OCI-LY1 (cell line): ENCODE data around the gene SS18L1.

Experiments
- H2AFZ ChIP-seq: fragments of 200-600 bp; sonication (generic), shearing (Covaris generic); 2 replicates; pipeline ENCODE4 v1.6.0; 2014; ENCODE audit warnings: antibody characterized with exemption, mild to moderate bottlenecking, low read length
- H3F3A ChIP-seq: fragments of 200-600 bp; sonication (generic), shearing (Covaris generic); 2 replicates; pipeline ENCODE4 v1.6.0; 2014; ENCODE audit warnings: mild to moderate bottlenecking, antibody characterized with exemption, low read length, moderate library complexity; ENCODE audit not compliant: insufficient read depth
- H3K27ac ChIP-seq: fragments of 200-600 bp; sonication (generic); 2 replicates; pipeline ENCODE4 v1.5.1; 2014; ENCODE audit warnings: low read length, mixed run types, mild to moderate bottlenecking, low read depth; ENCODE audit not compliant: poor library complexity, severe bottlenecking
- H3K27me3 ChIP-seq: fragments of 200-600 bp; sonication (generic); 2 replicates; pipeline ENCODE4 v1.6.0; 2014; ENCODE audit warnings: antibody characterized with exemption, mild to moderate bottlenecking, low read length, moderate library complexity; ENCODE audit not compliant: insufficient read depth
- H3K36me3 ChIP-seq: fragments of 200-600 bp; sonication (generic); 2 replicates; pipeline ENCODE4 v1.6.1; 2014; ENCODE audit warnings: mild to moderate bottlenecking, antibody characterized with exemption, low read length, moderate library complexity, mixed read lengths; ENCODE audit not compliant: insufficient read depth
- H3K4me1 ChIP-seq: fragments of 200-600 bp; sonication (generic); 2 replicates; pipeline ENCODE4 v1.5.1; 2014; ENCODE audit warnings: mild to moderate bottlenecking, low read length, moderate library complexity; ENCODE audit not compliant: insufficient read depth, severe bottlenecking
- H3K4me2 ChIP-seq: fragments of 200-600 bp; sonication (generic), shearing (Covaris generic); 2 replicates; pipeline ENCODE4 v1.6.1; 2014; ENCODE audit warnings: low read length
- H3K4me3 ChIP-seq: fragments of 200-600 bp; sonication (generic); 2 replicates; pipeline ENCODE4 v1.5.1; 2014; ENCODE audit warnings: low read length, low read depth, mild to moderate bottlenecking, mixed read lengths; ENCODE audit not compliant: poor library complexity, severe bottlenecking
- H3K79me2 ChIP-seq: fragments of 200-600 bp; shearing (Covaris generic); 2 replicates; pipeline ENCODE4 v1.6.1; 2016; ENCODE audit warnings: mixed run types, low read length, mixed read lengths; ENCODE audit not compliant: insufficient read depth
- H3K9ac ChIP-seq: fragments of 200-600 bp; sonication (generic), shearing (Covaris generic); 2 replicates; pipeline ENCODE4 v1.6.1; 2014; ENCODE audit warnings: mild to moderate bottlenecking, low read length, mixed read lengths
- H3K9me2 ChIP-seq: fragments of 200-600 bp; sonication (generic), shearing (Covaris generic); 2 replicates; pipeline ENCODE4 v1.6.1; 2014; ENCODE audit warnings: low read depth, mild to moderate bottlenecking, low read length, mixed read lengths
- H3K9me3 ChIP-seq: fragments of 200-600 bp; shearing (Covaris generic); 2 replicates; pipeline ENCODE4 v1.6.1; 2014; ENCODE audit warnings: low read length, mixed read lengths
- H4K20me1 ChIP-seq: fragments of 200-600 bp; sonication (generic), shearing (Covaris generic); 2 replicates; pipeline ENCODE4 v1.6.0; 2016; ENCODE audit warnings: mild to moderate bottlenecking, low read length; ENCODE audit not compliant: insufficient read depth
- CTCF ChIP-seq: fragments of 200-600 bp; sonication (generic), shearing (Covaris generic); IDR thresholded peaks from 2 replicates; pipeline ENCODE4 v1.5.1; 2017; ENCODE audit warnings: mild to moderate bottlenecking, antibody characterized with exemption, low read length, moderate library complexity, mixed read lengths
- EZH2 ChIP-seq: fragments of 200-600 bp; sonication (generic), shearing (Covaris generic); IDR thresholded peaks from 2 replicates; pipeline ENCODE4 v1.8.0; 2017; ENCODE audit warnings: borderline replicate concordance, mixed run types, mild to moderate bottlenecking, antibody characterized with exemption, low read length, moderate library complexity, mixed read lengths

Gene SS18L1

DNA sequence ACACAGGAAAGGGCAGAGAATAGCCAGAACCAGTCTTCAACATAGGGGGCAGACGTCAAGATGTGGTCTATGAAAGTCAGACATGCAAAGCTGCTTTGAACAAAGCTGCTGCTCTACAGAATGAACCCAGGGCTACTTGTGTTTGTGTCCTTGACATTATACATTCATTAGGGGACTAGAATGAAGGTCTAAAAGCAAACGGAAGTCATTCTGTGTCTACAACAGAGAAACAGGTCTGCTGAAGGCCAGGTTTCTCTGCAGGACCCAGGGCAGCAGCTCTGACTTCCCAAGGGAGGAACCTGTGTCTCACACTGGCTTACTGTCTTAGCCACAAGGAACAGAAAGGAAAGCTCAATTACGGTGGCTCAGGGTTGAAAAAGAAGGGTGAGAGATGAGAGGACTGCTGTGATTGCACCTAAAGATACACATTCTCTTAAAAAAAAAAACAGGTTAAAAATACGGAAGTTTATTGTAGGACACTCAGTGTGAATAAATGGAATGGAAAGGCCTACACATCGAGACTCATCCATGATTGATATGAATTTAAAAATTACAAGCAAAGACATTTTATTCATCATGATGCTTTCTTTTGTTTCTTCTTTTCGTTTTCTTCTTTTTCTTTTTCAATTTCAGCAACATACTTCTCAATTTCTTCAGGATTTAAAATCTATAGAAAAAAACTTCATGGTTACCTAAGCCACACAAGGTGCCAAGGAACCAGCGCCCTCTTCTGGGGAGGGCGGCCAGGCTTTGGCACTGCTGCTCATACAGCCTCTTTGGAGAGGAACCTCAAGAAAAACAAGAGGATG lies 7.1 kb upstream of the SS18L1 start:
- no peaks in the 10 kb centered on the region for H3K9me2 ChIP-seq
- H3K36me3 ChIP-seq: peaks cover 98% of the 10 kb centered on the region
- H3K9ac ChIP-seq: no peak overlapping the region
- no peak overlapping the region for H3K4me2 ChIP-seq
- no peak overlapping the region for H2AFZ ChIP-seq
- no peak overlapping the region for H3K4me3 ChIP-seq
- no peaks in the 10 kb centered on the region for H3K27me3 ChIP-seq
- peaks cover 9% of the 10 kb centered on the region for H3K4me1 ChIP-seq
- no peaks in the 10 kb centered on the region for H4K20me1 ChIP-seq
- no peak overlapping the region for H3K27ac ChIP-seq
- H3K79me2 ChIP-seq: peaks cover 17% of the 10 kb centered on the region
- no peaks in the 10 kb centered on the region for H3K9me3 ChIP-seq
- H3F3A ChIP-seq: peaks cover 6% of the 10 kb centered on the region; the same call in 1 of the 2 replicates
- TF ChIP-seq CTCF (peak; percentile 96), EZH2 (no peak)

GRCh38 chr20:62137092-62137384 lies 6.5 kb upstream of the SS18L1 start:
- no peak overlapping the region for H3K9ac ChIP-seq
- peaks cover 22% of the 10 kb centered on the region for H3K79me2 ChIP-seq
- H3K4me1 ChIP-seq: peaks cover 15% of the 10 kb centered on the region
- H3K9me2 ChIP-seq: no peaks in the 10 kb centered on the region
- peaks cover 6% of the 10 kb centered on the region; the same call in 1 of the 2 replicates for H3F3A ChIP-seq
- H4K20me1 ChIP-seq: no peaks in the 10 kb centered on the region
- no peaks in the 10 kb centered on the region for H3K27me3 ChIP-seq
- H3K4me3 ChIP-seq: no peak overlapping the region
- no peaks in the 10 kb centered on the region for H3K9me3 ChIP-seq
- no peak overlapping the region for H3K4me2 ChIP-seq
- H3K36me3 ChIP-seq: peaks cover 92% of the 10 kb centered on the region
- H3K27ac ChIP-seq: no peak overlapping the region
- TF ChIP-seq EZH2 (no peak), CTCF (no peak; the same call in 1 of the 2 replicates)
- H2AFZ ChIP-seq: no peak overlapping the region

DNA sequence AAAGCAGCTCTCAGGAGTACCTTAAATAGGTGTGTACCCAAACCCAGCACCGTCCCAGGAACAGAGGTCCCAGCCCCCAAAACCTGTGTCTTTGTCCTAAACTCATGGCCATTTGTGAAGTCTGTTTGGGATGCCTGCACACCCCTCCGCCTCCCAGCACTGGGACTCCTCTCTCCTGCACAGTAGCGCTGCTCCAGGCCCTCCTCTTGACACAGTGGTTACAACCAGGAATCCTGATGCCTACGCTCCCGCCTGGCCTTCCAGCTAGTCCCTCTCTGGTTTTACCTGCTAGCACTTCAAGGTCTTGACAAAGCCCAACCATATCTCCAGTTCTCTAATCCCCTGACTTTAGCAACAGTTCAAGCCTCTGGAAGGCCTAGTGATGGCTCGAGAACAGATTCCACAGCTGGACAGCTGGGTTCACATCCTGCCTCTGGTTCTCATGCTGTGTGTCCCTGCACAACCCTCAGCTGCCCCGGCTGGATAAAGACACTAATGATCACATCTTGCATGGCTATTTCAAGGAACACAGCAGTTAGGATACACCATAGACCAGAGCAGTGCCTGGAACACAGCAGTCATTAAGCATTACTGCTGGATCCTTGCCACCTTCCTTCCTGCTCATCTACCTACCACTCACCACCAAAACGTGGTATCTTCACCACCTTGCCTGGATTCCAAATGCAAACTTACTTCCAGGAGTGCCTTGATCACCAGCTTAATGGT lies 5.9 kb upstream of the SS18L1 start:
- no peaks in the 10 kb centered on the region for H4K20me1 ChIP-seq
- H2AFZ ChIP-seq: no peak overlapping the region
- H3K9me3 ChIP-seq: no peaks in the 10 kb centered on the region
- H3F3A ChIP-seq: peaks cover 6% of the 10 kb centered on the region; the same call in 1 of the 2 replicates
- no peak overlapping the region for H3K9ac ChIP-seq
- H3K36me3 ChIP-seq: peaks cover 86% of the 10 kb centered on the region
- no peaks in the 10 kb centered on the region for H3K27me3 ChIP-seq
- TF ChIP-seq CTCF: no peak
- no peak for TF ChIP-seq EZH2
- H3K9me2 ChIP-seq: no peaks in the 10 kb centered on the region
- H3K4me3 ChIP-seq: no peak overlapping the region
- H3K79me2 ChIP-seq: peaks cover 28% of the 10 kb centered on the region
- no peak overlapping the region for H3K27ac ChIP-seq
- peaks cover 18% of the 10 kb centered on the region for H3K4me1 ChIP-seq
- H3K4me2 ChIP-seq: no peak overlapping the region
